ENCODE data around the gene DNAI1.
"Not testable (repeated sequence)": the region's sequence is repeated elsewhere in the genome, so short reads cannot be mapped to it uniquely, and the experiment has no call there.

GRCh38 chr9:34437926-34438307 is 20.7 kb upstream of the DNAI1 start:
- TF ChIP-seq CTCF (conservative IDR thresholded peaks at IDR 0.05); ZFX (IDR thresholded peaks at IDR 0.05): not testable (repeated sequence)

Measured in C4-2B (cell line).